Pancreas (tissue), 10 donors: ENCODE measurements around the gene GRM7. TPM values are rescaled to one million over a fixed set of nuclear protein-coding genes. Genes with fewer than 3 reads are reported as not detected.

Experiments used
- ATAC-seq, 4 donors: fragments of 200-7000 bp; cut with Tn5 transposase; one replicate each; pipeline versions ENCODE4 v1.8.0 to v1.9.1; 2020; ENCODE audit warnings: mild to moderate bottlenecking in 4 of 4, moderate library complexity in 4 of 4
- DNase-seq, 6 donors: peaks; one replicate each; pipeline ENCODE4 v3.0.0-alpha.2; 2020
- FAIRE-seq: peaks from 2 replicates; lab custom pipeline; 2012; peaks lifted over from hg19 to GRCh38; lab: Jason Lieb, UNC
- H3K27ac ChIP-seq, 4 donors: fragments of 200-600 bp; sonication (generic); 1 replicate in 3 of 4; 2 replicates in 1 of 4; pipeline versions ENCODE4 v1.5.0 to v1.8.0; 2020
- H3K27me3 ChIP-seq, 4 donors: fragments of 200-600 bp; one replicate each; pipeline ENCODE4 v1.8.0; 2021
- H3K36me3 ChIP-seq, 3 donors: fragments of 200-600 bp; sonication (generic) in 1 of 3; one replicate each; pipeline versions ENCODE4 v1.5.0 to v1.8.0; 2020 to 2021
- H3K4me1 ChIP-seq, 3 donors: fragments of 200-600 bp; one replicate each; pipeline ENCODE4 v1.8.0; 2021
- H3K4me3 ChIP-seq, 4 donors: fragments of 200-600 bp; sonication (generic) in 2 of 4; one replicate each; pipeline versions ENCODE4 v1.5.0 to v1.8.0; 2020 to 2021
- H3K9me3 ChIP-seq, 4 donors: fragments of 200-600 bp; one replicate each; pipeline ENCODE4 v1.8.0; 2021
- WGBS, 2 donors: extraction: QIAGEN DNeasy Blood & Tissue Kit; methylation state at CpG; one replicate each; pipeline ENCODE4 v1.1.7; 2013; 5-methylcytosine and 5-hydroxymethylcytosine counted together
- intact Hi-C, 3 donors: fragments of 100-400 bp; cut with DNase I; formaldehyde crosslinking; loops; one replicate each; pipeline versions ENCODE4 v1.11.1 to v1.14.2; 2022
- polyA plus RNA-seq, 2 donors: library from polyadenylated mRNA; stranded (reverse); fragments of 200-250 nt; gene quantifications; one replicate each; pipeline ENCODE4 v1.2.3, GENCODE V29; 2013
- total RNA-seq, 6 donors: library from RNA; stranded (reverse); fragmentation: NEBNext Ultra II Directional in 4 of 6; extraction: Animal tissue kit (Norgen Biotek cat#: 25700) in 4 of 6; gene quantifications; one replicate each; pipeline versions ENCODE4 v1.2.1 to v1.2.4, GENCODE V29; 2021 to 2023
- TF ChIP-seq, protein P1 (sequence below), 4 donors: fragments of 200-600 bp; sonication (generic) in 3 of 4; IDR thresholded peaks; one replicate each; pipeline versions ENCODE4 v1.5.0 to v1.8.0; 2021; ENCODE audit warnings: antibody characterized with exemption in 4 of 4
- donor health status: healthy with polysubstance abuse.
- donor health status: DM: no; HTN: no; CAD: no; lungs with moderate emphysema.
- donor health status: DM: no; HTN: no; CAD: no.
- donor health status: control.
- donor health status: control.
- donor health status: Bipolar disorder and iron deficiency.
- donor health status: DM: yes; HTN: yes; CAD: no.
- donor health status: DM: no; HTN: no; CAD: no.
- donor health status: DM: no; HTN: no; CAD: no.
- donor health status: DM: yes; HTN: yes; CAD: no.

Gene GRM7
- total and polyA plus RNA-seq, 8 donors = 0.03 to 0.28 (median 0.18) TPM; not detected in 4

- FAIRE-seq = no peak
- H3K9me3 ChIP-seq = no peaks in the 10 kb centered on the region
- H3K27me3 ChIP-seq = no peaks in the 10 kb centered on the region
- no peaks in the 10 kb centered on the region for H3K4me1 ChIP-seq
- DNase-seq = no peak
- TF ChIP-seq, protein P1, sequence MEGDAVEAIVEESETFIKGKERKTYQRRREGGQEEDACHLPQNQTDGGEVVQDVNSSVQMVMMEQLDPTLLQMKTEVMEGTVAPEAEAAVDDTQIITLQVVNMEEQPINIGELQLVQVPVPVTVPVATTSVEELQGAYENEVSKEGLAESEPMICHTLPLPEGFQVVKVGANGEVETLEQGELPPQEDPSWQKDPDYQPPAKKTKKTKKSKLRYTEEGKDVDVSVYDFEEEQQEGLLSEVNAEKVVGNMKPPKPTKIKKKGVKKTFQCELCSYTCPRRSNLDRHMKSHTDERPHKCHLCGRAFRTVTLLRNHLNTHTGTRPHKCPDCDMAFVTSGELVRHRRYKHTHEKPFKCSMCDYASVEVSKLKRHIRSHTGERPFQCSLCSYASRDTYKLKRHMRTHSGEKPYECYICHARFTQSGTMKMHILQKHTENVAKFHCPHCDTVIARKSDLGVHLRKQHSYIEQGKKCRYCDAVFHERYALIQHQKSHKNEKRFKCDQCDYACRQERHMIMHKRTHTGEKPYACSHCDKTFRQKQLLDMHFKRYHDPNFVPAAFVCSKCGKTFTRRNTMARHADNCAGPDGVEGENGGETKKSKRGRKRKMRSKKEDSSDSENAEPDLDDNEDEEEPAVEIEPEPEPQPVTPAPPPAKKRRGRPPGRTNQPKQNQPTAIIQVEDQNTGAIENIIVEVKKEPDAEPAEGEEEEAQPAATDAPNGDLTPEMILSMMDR (IDR thresholded peaks at IDR 0.05) = no peak
- no peaks in the 10 kb centered on the region for H3K36me3 ChIP-seq
- intact Hi-C loops = no loop called here
- H3K4me3 ChIP-seq = no peak overlapping the region
- WGBS, 2 donors = 86 to 87% methylated on average over 4 of the region's 4 CpGs
- no peak for ATAC-seq
- H3K27ac ChIP-seq = no peak overlapping the region
Measured at GRCh38 chr3:7410782-7411181, 549.9 kb downstream of the GRM7 start.

GRCh38 chr3:7421065-7421464 is 560.1 kb downstream of the GRM7 start:
- DNase-seq (no peak), FAIRE-seq (no peak), ATAC-seq (no peak)
- Histone ChIP-seq H3K27me3 (no peaks in the 10 kb centered on the region), H3K36me3 (no peaks in the 10 kb centered on the region), H3K4me1 (peaks cover 6 to 8% (median 6%) of the 10 kb centered on the region in 3 donors), H3K27ac (no peak overlapping the region), H3K4me3 (no peak overlapping the region), H3K9me3 (no peaks in the 10 kb centered on the region)
- TF ChIP-seq, protein P1 (IDR thresholded peaks at IDR 0.05) = no peak
- WGBS, 2 donors = 76 to 87% methylated on average over 1 of the region's 1 CpG
- intact Hi-C loops = no loop called here

DNA sequence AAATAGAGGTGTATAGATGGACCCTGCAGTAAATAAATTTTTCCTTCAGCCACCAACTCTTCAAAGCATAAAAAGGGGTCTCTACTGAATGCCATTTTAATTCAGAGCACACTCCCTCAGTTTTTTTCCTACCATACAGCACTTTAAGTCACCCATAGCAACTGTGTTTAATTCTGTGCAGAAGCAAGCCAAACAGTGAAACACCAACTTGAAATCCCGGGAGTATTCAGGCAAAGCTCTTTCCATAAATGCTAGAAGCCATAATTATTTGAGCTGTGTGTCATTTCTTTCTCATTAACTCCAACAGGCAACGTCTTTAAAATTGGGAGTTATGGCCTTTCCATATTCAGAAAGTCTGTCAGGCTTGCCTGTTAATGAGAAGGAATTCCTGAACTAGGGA is 562.1 kb downstream of the GRM7 start:
- Histone ChIP-seq H3K27me3 (no peaks in the 10 kb centered on the region), H3K4me3 (no peak overlapping the region), H3K4me1 (peaks cover 6 to 8% (median 6%) of the 10 kb centered on the region in 3 donors), H3K27ac (no peak overlapping the region), H3K36me3 (no peaks in the 10 kb centered on the region), H3K9me3 (no peaks in the 10 kb centered on the region)
- ATAC-seq (no peak), DNase-seq (no peak), FAIRE-seq (no peak)
- 62 to 73% methylated on average over 2 of the region's 2 CpGs for WGBS, 2 donors
- TF ChIP-seq, protein P1 (IDR thresholded peaks at IDR 0.05) = no peak
- intact Hi-C loops = no loop called here

GRCh38 chr3:7423995-7424394 is 563.1 kb downstream of the GRM7 start:
- Histone ChIP-seq H3K27me3 (no peaks in the 10 kb centered on the region), H3K36me3 (no peaks in the 10 kb centered on the region), H3K4me3 (no peak overlapping the region), H3K4me1 (peaks cover 6 to 8% (median 6%) of the 10 kb centered on the region in 3 donors), H3K9me3 (no peaks in the 10 kb centered on the region), H3K27ac (no peak overlapping the region)
- WGBS, 2 donors = 64 to 68% methylated on average over 4 of the region's 4 CpGs
- TF ChIP-seq, protein P1 (IDR thresholded peaks at IDR 0.05) = no peak
- DNase-seq = no peak
- intact Hi-C loops = no loop called here
- FAIRE-seq = no peak
- no peak for ATAC-seq

GRCh38 chr3:7428206-7428718 is 567.3 kb downstream of the GRM7 start:
- TF ChIP-seq, protein P1 (IDR thresholded peaks at IDR 0.05) = no peak
- no peak overlapping the region for H3K27ac ChIP-seq
- H3K4me1 ChIP-seq = peaks cover 0 to 9% (median 4%) of the 10 kb centered on the region in 3 donors
- DNase-seq (no peak), FAIRE-seq (no peak), ATAC-seq (peak in 2 of 4 donors; percentile 34 to 47)
- WGBS, 2 donors = 15 to 23% methylated on average over 1 of the region's 1 CpG
- H3K36me3 ChIP-seq = no peaks in the 10 kb centered on the region
- H3K9me3 ChIP-seq = no peaks in the 10 kb centered on the region
- no peaks in the 10 kb centered on the region for H3K27me3 ChIP-seq
- intact Hi-C loops = no loop called here
- H3K4me3 ChIP-seq = no peak overlapping the region
